IMR-90 (cell line): Measurements from ENCODE around the gene CDC42EP2. TPM values are rescaled to one million over a fixed set of nuclear protein-coding genes. Genes with fewer than 3 reads are reported as not detected.

Source experiments
- ATAC-seq: fragments of 200-7000 bp; cut with Tn5 transposase; 2 replicates; pipeline ENCODE4 v1.9.1; 2020; ENCODE audit warnings: low read depth, mild to moderate bottlenecking, moderate library complexity
- BruUV-seq: library from RNA; stranded (reverse); fragments of 400-500 nt; replicated peaks from 2 replicates; lab custom pipeline; 2021; lab: Mats Ljungman, UMichigan
- CTCF ChIA-PET: fragments of 300-600 bp; formaldehyde crosslinking; extraction: SDS; loops from one replicate; lab custom pipeline; 2021; ENCODE audit warnings: antibody characterized with exemption; lab: Yijun Ruan, JAX
- POLR2A ChIA-PET: fragments of 300-600 bp; sonication (Branson Sonifier 250); formaldehyde crosslinking; loops from one replicate; lab custom pipeline; 2022; ENCODE audit warnings: antibody characterized with exemption; ENCODE audit not compliant: unreplicated experiment; lab: Charles Lee
- DNase-seq: peaks from one replicate; pipeline ENCODE4 v3.0.0; 2013
- H2AFZ ChIP-seq: replicated peaks from 2 replicates; pipeline ENCODE3; 2013; ENCODE audit warnings: low read length, mild to moderate bottlenecking; ENCODE audit not compliant: poor library complexity
- H2AK5ac ChIP-seq: 2 replicates; pipeline ENCODE4 v1.6.1; 2013; ENCODE audit warnings: low read depth, low read length, inconsistent platforms
- H2AK9ac ChIP-seq: replicated peaks from 2 replicates; pipeline ENCODE3; 2013; ENCODE audit warnings: mild to moderate bottlenecking, low read depth, low read length, moderate library complexity; ENCODE audit not compliant: poor library complexity
- H2BK120ac ChIP-seq: 2 replicates; pipeline ENCODE4 v1.6.1; 2013; ENCODE audit warnings: low read depth, low read length, inconsistent platforms
- H2BK15ac ChIP-seq: 3 replicates; pipeline ENCODE4 v1.6.1; 2013; ENCODE audit warnings: low read depth, low read length, inconsistent platforms
- H2BK20ac ChIP-seq: 2 replicates; pipeline ENCODE4 v1.6.1; 2013; ENCODE audit warnings: low read depth, mild to moderate bottlenecking, inconsistent platforms, low read length, moderate library complexity
- H2BK5ac ChIP-seq: 2 replicates; pipeline ENCODE4 v1.6.1; 2013; ENCODE audit warnings: mild to moderate bottlenecking, low read depth, low read length, inconsistent platforms; ENCODE audit not compliant: poor library complexity, severe bottlenecking
- H3K14ac ChIP-seq: replicated peaks from 2 replicates; pipeline ENCODE4 v1.6.1; 2013; ENCODE audit warnings: low read depth, low read length, inconsistent platforms
- H3K18ac ChIP-seq: 2 replicates; pipeline ENCODE4 v1.6.1; 2013; ENCODE audit warnings: low read depth, low read length, control low read depth
- H3K23ac ChIP-seq: 2 replicates; pipeline ENCODE4 v1.6.1; 2013; ENCODE audit warnings: low read depth, low read length, inconsistent platforms
- H3K27ac ChIP-seq: 2 replicates; pipeline ENCODE4 v1.5.1; 2013; ENCODE audit warnings: mild to moderate bottlenecking, control low read depth, low read length; ENCODE audit not compliant: insufficient read depth
- H3K27me3 ChIP-seq: 2 replicates; pipeline ENCODE4 v1.6.1; 2013; ENCODE audit warnings: low read length; ENCODE audit not compliant: control insufficient read depth, insufficient read depth
- H3K36me3 ChIP-seq: 2 replicates; pipeline ENCODE4 v1.6.1; 2013; ENCODE audit warnings: low read length, mixed read lengths; ENCODE audit not compliant: control insufficient read depth, insufficient read depth
- H3K4ac ChIP-seq: 2 replicates; pipeline ENCODE4 v1.6.1; 2013; ENCODE audit warnings: low read depth, low read length, inconsistent platforms
- H3K4me1 ChIP-seq: 2 replicates; pipeline ENCODE4 v1.6.1; 2013; ENCODE audit warnings: low read length, mixed read lengths; ENCODE audit not compliant: control insufficient read depth, insufficient read depth
- H3K4me2 ChIP-seq: 2 replicates; pipeline ENCODE4 v1.6.1; 2013; ENCODE audit warnings: low read depth, mild to moderate bottlenecking, control low read depth, low read length, moderate library complexity
- H3K4me3 ChIP-seq: 2 replicates; pipeline ENCODE4 v1.5.1; 2013; ENCODE audit warnings: low read depth, mild to moderate bottlenecking, control low read depth, low read length, moderate library complexity; ENCODE audit not compliant: insufficient read depth
- H3K56ac ChIP-seq: 2 replicates; pipeline ENCODE4 v1.6.1; 2013; ENCODE audit warnings: low read length, inconsistent platforms; ENCODE audit not compliant: insufficient read depth; ENCODE audit errors: extremely low read depth
- H3K79me1 ChIP-seq, 2 experiments: 2 replicates each; pipeline ENCODE4 v1.6.1; 2013; ENCODE audit warnings: low read length in 2 of 2, inconsistent platforms in 1 of 2, low read depth in 1 of 2
- H3K9ac ChIP-seq: 2 replicates; pipeline ENCODE4 v1.6.1; 2013; ENCODE audit warnings: low read depth, low read length, control low read depth
- H3K9me1 ChIP-seq: 2 replicates; pipeline ENCODE4 v1.6.1; 2013; ENCODE audit warnings: low read length, inconsistent platforms; ENCODE audit not compliant: insufficient read depth
- H3K9me3 ChIP-seq: 2 replicates; pipeline ENCODE4 v1.6.1; 2013; ENCODE audit warnings: low read length; ENCODE audit not compliant: control insufficient read depth, insufficient read depth
- H4K20me1 ChIP-seq: 2 replicates; pipeline ENCODE4 v1.6.1; 2013; ENCODE audit warnings: low read length, inconsistent platforms; ENCODE audit not compliant: insufficient read depth
- H4K5ac ChIP-seq: 2 replicates; pipeline ENCODE4 v1.6.1; 2013; ENCODE audit warnings: mild to moderate bottlenecking, low read depth, low read length, control low read depth
- H4K8ac ChIP-seq, 2 experiments: 2 replicates each; pipeline ENCODE4 v1.6.1; 2013; ENCODE audit warnings: low read depth in 2 of 2, low read length in 2 of 2, control low read depth in 1 of 2, inconsistent platforms in 1 of 2
- H4K91ac ChIP-seq: 2 replicates; pipeline ENCODE4 v1.6.1; 2013; ENCODE audit warnings: low read depth, low read length, inconsistent platforms; ENCODE audit not compliant: insufficient read depth
- MAFK ChIP-seq: IDR thresholded peaks from 2 replicates; pipeline ENCODE4 v1.6.1; 2012; ENCODE audit warnings: low read depth, low read length, improper control_type of control experiment
- NFE2L2 ChIP-seq: fragments of 150-350 bp; IDR thresholded peaks from 2 replicates; pipeline ENCODE4 v1.6.1; 2016; ENCODE audit warnings: low read depth, mild to moderate bottlenecking, low read length
- POLR2A ChIP-seq: IDR thresholded peaks from 2 replicates; pipeline ENCODE4 v1.6.1; 2012; ENCODE audit warnings: mild to moderate bottlenecking, low read depth, low read length
- WGBS, 2 experiments: methylation state at CpG; one replicate each; pipeline versions ENCODE4 v1.1.5 to v1.1.7; 2013; ENCODE audit warnings: missing lambda C conversion rate in 2 of 2; ENCODE audit not compliant: insufficient read length in 1 of 2; ENCODE audit errors: extremely low coverage in 2 of 2; 5-methylcytosine and 5-hydroxymethylcytosine counted together
- dilution Hi-C: fragments of 300-500 bp; cut with HindIII; formaldehyde crosslinking; loops from one replicate; pipeline ENCODE4 v1.14.3; 2018; ENCODE audit warnings: low sequenced_read_pairs; ENCODE audit not compliant: unreplicated experiment
- in situ Hi-C: fragments of 300-500 bp; cut with MboI; formaldehyde crosslinking; loops from 3 replicates; pipeline ENCODE4 v1.14.3; 2019; ENCODE audit warnings: low sequenced_read_pairs, inconsistent platforms, mixed read lengths
- intact Hi-C: fragments of 100-400 bp; cut with micrococcal nuclease; formaldehyde crosslinking; loops from 2 replicates; pipeline ENCODE4 v1.10.0; 2022
- polyA plus RNA-seq, 3 experiments: library from polyadenylated mRNA; depleted of rRNA; stranded (reverse); fragments of >200 nt; gene quantifications; 2 replicates each; pipeline ENCODE4 v1.2.3, GENCODE V29; 2012; ENCODE audit warnings: low replicate concordance in 1 of 3
- total RNA-seq: library from RNA; depleted of rRNA; stranded (reverse); fragments of >200 nt; gene quantifications from 2 replicates; pipeline ENCODE4 v1.2.3, GENCODE V29; 2012

Gene CDC42EP2
- total and polyA plus RNA-seq, 2 of the 4 experiments (the other 2 are of a cell fraction), result 5.2 to 27.5 TPM

DNA sequence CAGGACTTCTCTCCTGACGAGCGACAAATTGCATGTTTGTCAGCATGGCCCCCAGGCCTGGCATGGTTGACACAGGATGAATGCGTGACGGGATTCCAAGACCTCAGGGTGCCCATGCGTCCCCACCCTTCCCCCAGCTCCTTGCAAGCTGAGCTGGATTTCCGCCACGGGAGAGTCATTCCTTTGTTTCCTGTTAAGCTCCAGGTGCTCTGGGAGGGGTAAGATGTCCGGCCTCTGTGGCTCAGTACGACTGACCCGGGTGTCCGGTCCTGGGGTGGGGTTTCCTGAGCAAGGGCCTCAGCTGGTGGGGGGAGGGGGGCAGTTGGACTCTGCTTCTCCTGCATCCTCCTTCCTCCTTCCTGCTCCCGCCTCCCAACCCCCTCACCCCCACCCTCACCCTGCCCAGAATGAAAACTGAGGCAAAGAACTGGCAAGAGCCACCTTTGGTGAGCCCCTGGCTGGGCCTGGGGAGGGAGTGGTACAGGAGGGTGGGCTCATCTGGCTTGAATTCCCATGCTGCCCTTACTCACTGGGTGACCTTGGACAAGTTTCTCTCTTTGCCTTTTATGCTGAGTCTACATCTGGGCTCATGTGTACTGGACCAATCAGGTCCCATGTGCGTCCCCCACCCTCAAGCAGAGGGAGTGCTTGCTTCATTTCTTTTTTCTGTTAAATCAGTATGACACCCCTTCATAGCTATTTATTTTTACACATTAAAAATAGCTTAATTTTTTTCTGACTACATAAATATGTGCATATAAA lies 2.5 kb downstream of the CDC42EP2 start:
- Histone ChIP-seq H2BK120ac (peak overlapping the region; percentile 77; the same call in 1 of the 2 replicates), H2BK5ac (peak overlapping the region; percentile 48), H3K36me3 (peaks cover 22% of the 10 kb centered on the region), H2AK9ac (peak overlapping the region; percentile 88), H3K9me3 (no peaks in the 10 kb centered on the region), H3K4me2 (peak overlapping the region; percentile 93), H3K27ac (peak overlapping the region; percentile 79), H3K9me1 (peaks cover 5% of the 10 kb centered on the region; the same call in 1 of the 2 replicates), H3K4ac (peak overlapping the region; percentile 87), H4K20me1 (peaks cover 66% of the 10 kb centered on the region), H2AFZ (peak overlapping the region; percentile 77), H3K79me1 (peaks cover 5 to 68% of the 10 kb centered on the region in 2 experiments; a peak in 3 of 4 replicates), H2AK5ac (peak overlapping the region; percentile 95), H4K91ac (peak overlapping the region; percentile 18), H3K4me1 (peaks cover 13% of the 10 kb centered on the region), H3K4me3 (peak overlapping the region; percentile 96), H4K8ac (peak overlapping the region; percentile 8 to 78; a peak in 2 of 4 replicates), H3K9ac (peak overlapping the region; percentile 46), H3K27me3 (no peaks in the 10 kb centered on the region), H4K5ac (no peak overlapping the region; the same call in 1 of the 2 replicates), H2BK15ac (peak overlapping the region; percentile 26; the same call in 1 of the 3 replicates), H3K18ac (peak overlapping the region; percentile 36; the same call in 1 of the 2 replicates), H3K23ac (peak overlapping the region; percentile 28; the same call in 1 of the 2 replicates), H2BK20ac (no peak overlapping the region), H3K56ac (0 out of 2 replicates have a peak overlapping the region, but pooled peaks have one; percentile 33), H3K14ac (peak overlapping the region; percentile 69; the same call in 1 of the 2 replicates)
- DNase-seq (peak; percentile 84), ATAC-seq (peak; percentile 1)
- ChIA-PET CTCF (interaction anchor here (0.6 to 4.5 kb wide), 5 partner anchors 13 to 52 kb away, joined by 3 to 66 read pairs (median 44); no protein-coding TSS in a partner anchor), POLR2A (interaction anchor here (1.0 to 1.7 kb wide), 2 partner anchors 14 to 26 kb away, joined by 4 to 5 read pairs; no protein-coding TSS in a partner anchor)
- no TSS peak for BruUV-seq
- in situ Hi-C loops, result loop anchor here (5.0 kb wide), 1 partner anchor 40 kb away; no protein-coding TSS in a partner anchor
- TF ChIP-seq NFE2L2 (no peak), POLR2A (peak; percentile 36; the same call in 1 of the 2 replicates), MAFK (peak; percentile 66)
- no CpG with 5 or more reads among the region's 13 CpGs for WGBS, 2 experiments
- intact Hi-C loops, result loop anchor here (1.0 kb wide), 1 partner anchor 36 kb away; no protein-coding TSS in a partner anchor
- dilution Hi-C loops, result no loop called here
